GM12874 (cell line): ENCODE data around the gene TCN2.

Experiments used
- TF ChIP-seq, protein P1 (sequence below): IDR thresholded peaks from 2 replicates; pipeline ENCODE4 v1.5.1; 2011; ENCODE audit warnings: low read depth, mild to moderate bottlenecking, control low read depth, low read length, moderate library complexity; ENCODE audit not compliant: insufficient read depth

The TCN2 gene

DNA sequence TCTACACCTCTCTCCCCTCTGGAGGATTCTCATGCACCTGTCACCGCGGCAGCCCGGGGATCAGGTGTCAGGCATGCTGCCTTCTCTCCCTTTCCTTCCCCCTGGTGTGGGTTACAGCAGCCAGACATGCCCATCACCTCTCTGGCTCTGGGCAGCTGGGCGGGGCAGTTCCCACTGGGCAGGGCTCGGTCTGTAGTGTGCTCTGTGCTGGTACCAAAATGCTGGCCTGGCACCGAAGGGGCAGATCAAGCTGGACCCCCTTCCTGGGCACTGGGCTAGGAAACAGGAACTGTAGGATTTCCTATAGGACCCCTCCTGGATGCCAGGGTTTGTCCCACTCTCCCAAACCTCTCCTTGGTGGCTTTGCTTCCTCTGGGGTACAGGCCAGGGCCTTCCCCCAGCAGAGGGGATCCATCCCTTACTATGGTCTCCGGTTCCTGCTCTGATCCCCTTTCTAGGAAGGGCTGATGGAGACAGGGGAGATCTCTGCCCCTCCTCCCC is 33.3 kb upstream of the TCN2 start:
- TF ChIP-seq, protein P1, sequence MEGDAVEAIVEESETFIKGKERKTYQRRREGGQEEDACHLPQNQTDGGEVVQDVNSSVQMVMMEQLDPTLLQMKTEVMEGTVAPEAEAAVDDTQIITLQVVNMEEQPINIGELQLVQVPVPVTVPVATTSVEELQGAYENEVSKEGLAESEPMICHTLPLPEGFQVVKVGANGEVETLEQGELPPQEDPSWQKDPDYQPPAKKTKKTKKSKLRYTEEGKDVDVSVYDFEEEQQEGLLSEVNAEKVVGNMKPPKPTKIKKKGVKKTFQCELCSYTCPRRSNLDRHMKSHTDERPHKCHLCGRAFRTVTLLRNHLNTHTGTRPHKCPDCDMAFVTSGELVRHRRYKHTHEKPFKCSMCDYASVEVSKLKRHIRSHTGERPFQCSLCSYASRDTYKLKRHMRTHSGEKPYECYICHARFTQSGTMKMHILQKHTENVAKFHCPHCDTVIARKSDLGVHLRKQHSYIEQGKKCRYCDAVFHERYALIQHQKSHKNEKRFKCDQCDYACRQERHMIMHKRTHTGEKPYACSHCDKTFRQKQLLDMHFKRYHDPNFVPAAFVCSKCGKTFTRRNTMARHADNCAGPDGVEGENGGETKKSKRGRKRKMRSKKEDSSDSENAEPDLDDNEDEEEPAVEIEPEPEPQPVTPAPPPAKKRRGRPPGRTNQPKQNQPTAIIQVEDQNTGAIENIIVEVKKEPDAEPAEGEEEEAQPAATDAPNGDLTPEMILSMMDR, result no peak

DNA sequence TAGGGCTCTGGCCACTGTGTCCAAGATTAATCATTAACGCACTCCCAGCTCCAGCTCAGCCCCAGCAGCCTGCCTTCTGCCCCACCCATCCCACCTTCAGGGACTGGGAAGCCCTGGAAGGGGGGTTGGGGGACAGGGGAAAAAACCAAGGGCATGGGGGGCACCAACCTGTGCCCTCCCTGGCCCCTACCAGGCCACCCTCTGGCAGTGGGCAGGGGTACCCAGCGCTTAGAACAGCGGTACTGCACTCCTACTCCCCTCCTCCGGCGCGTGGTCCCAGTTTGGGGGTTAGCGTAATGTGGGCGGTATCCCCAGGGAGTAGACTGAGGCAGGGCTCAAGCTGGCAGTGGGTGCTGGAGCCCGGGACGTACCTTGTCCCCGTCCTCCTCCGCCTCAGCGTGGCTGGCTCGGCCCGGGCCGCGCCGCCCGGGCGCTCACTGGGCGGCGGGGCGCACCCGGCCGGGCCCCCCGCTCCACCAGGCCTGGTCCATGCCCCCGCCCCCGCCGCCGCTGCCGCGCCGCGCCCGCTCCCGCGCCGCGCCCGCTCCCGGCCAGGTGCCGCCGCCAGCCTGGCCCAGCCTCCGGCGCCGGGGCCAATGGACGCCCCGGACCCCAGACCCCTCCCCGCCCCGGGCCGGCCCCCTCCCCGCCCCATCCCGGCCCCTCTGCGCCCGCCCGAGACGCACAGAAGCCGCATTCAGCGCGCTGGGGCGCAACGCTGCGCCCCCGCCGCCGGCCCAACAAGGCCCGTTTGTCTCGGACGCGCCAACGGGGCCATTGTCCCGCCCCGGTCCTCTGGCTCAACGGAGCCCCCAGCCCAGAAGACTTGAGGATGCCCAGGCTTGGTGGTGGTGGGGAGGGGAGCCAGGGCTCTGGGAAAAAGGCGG is 32.6 kb upstream of the TCN2 start, which contains the start of gene GAL3ST1:
Gene GAL3ST1 (minus strand): TSS at position 571 of the 887 bp plus-strand sequence. CDS start 17,273 bp downstream, outside the sequence.
- TF ChIP-seq, protein P1, result no peak

GRCh38 chr22:30574997-30575671 is 31.8 kb upstream of the TCN2 start:
- TF ChIP-seq, protein P1, result no peak

GRCh38 chr22:30575859-30576258 is 31.1 kb upstream of the TCN2 start:
- TF ChIP-seq, protein P1, result no peak

GRCh38 chr22:30578481-30578880 is 28.5 kb upstream of the TCN2 start:
- TF ChIP-seq, protein P1, result no peak

DNA sequence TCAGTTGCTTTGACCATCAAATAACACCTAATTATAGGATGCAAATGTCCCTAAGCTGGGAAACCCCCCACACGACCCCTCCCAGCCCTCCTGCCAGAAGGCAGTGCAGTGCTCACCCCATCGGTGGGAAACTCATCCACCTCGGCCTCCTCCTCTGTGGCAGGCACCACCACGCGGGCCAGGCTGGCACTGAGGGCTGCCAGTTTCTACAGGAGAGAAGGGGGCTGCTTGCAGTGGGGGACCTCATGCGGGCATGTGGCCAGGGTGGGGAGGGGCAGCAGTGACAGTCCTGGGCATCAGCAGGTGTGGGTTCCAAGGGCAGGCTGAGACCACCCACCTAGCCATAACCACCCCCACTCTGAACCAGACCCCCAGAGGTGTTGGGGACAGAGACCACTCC is 26.1 kb upstream of the TCN2 start:
- TF ChIP-seq, protein P1, result no peak

DNA sequence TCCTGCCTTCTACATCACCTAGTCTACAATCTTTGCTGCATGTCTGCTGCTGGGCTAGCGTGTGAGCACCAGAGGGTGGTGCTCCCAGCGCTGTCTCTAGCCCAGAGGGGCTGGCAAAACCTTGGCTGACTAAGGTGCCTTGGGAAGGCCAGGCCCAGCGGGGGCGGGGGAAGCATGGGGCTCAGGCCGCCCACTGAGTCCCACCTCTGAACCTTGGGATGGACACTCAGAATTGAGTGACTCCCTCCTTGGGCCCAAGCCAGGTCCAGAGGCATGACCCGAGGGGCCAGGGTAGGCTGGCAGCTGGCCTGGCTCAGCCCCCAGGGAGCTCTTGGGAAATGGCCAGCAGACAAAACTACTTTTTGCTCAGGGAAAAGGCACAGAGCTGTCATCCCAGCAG is 24.9 kb upstream of the TCN2 start:
- TF ChIP-seq, protein P1, result no peak
